ENCODE results near the gene EDC4.

Gene EDC4

DNA sequence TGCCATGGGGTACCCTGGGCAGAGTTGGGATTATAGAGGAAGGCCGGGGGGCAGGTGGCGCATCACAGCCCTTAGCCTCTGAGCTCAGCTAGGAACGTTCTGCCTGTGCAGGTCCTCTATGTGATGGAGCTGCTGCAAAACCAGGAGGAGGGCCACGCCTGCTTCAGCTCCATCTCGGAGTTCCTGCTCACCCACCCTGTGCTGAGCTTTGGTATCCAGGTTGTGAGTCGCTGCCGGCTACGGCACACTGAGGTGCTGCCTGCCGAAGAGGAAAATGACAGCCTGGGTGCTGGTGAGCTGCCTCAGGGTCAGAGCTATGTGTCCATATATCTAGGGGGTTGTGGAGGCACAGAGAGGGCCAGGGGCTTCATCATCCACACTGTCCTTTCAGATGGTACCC is 6.0 kb downstream of the EDC4 start:
- H3K4me1 ChIP-seq (ENCODE audit: control insufficient read depth, insufficient read depth, low read length): no peaks in the 10 kb centered on the region
- TF ChIP-seq ZBTB20 (tag by site-specific recombination; IDR thresholded peaks at IDR 0.05) (no peak), SCRT1 (tag by site-specific recombination; IDR thresholded peaks at IDR 0.05; ENCODE audit: borderline replicate concordance) (no peak), ZNF707 (tag by site-specific recombination; IDR thresholded peaks at IDR 0.05) (no peak), ZNF600 (tag by site-specific recombination; IDR thresholded peaks at IDR 0.05) (0 out of 2 replicates have a peak, but pooled peaks have one; percentile 33), ZNF544 (tag by site-specific recombination; IDR thresholded peaks at IDR 0.05) (no peak)
- TF ChIP-seq, protein P1, sequence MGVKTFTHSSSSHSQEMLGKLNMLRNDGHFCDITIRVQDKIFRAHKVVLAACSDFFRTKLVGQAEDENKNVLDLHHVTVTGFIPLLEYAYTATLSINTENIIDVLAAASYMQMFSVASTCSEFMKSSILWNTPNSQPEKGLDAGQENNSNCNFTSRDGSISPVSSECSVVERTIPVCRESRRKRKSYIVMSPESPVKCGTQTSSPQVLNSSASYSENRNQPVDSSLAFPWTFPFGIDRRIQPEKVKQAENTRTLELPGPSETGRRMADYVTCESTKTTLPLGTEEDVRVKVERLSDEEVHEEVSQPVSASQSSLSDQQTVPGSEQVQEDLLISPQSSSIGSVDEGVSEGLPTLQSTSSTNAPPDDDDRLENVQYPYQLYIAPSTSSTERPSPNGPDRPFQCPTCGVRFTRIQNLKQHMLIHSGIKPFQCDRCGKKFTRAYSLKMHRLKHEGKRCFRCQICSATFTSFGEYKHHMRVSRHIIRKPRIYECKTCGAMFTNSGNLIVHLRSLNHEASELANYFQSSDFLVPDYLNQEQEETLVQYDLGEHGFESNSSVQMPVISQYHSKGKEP (tag by site-specific recombination; IDR thresholded peaks at IDR 0.05): no peak
- TF ChIP-seq, protein P2, sequence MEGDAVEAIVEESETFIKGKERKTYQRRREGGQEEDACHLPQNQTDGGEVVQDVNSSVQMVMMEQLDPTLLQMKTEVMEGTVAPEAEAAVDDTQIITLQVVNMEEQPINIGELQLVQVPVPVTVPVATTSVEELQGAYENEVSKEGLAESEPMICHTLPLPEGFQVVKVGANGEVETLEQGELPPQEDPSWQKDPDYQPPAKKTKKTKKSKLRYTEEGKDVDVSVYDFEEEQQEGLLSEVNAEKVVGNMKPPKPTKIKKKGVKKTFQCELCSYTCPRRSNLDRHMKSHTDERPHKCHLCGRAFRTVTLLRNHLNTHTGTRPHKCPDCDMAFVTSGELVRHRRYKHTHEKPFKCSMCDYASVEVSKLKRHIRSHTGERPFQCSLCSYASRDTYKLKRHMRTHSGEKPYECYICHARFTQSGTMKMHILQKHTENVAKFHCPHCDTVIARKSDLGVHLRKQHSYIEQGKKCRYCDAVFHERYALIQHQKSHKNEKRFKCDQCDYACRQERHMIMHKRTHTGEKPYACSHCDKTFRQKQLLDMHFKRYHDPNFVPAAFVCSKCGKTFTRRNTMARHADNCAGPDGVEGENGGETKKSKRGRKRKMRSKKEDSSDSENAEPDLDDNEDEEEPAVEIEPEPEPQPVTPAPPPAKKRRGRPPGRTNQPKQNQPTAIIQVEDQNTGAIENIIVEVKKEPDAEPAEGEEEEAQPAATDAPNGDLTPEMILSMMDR (tag by site-specific recombination; IDR thresholded peaks at IDR 0.05): no peak
- POLR2A ChIA-PET: interaction anchor here (1.2 kb wide), 1 partner anchor 14 kb away, joined by 3 read pairs; no protein-coding TSS in a partner anchor
- H3K36me3 ChIP-seq (ENCODE audit: control insufficient read depth in 2 of 2, insufficient read depth in 1 of 2, low read length in 2 of 2): peaks cover 0 to 95% of the 10 kb centered on the region in 2 experiments; a peak in 2 of 3 replicates
- H3K9me3 ChIP-seq (ENCODE audit: control insufficient read depth, insufficient read depth, low read depth, low read length): no peaks in the 10 kb centered on the region
- no peak overlapping the region for H3K4me3 ChIP-seq (ENCODE audit: low read depth, low read length)
- CTCF ChIA-PET: interaction anchor here (0.6 to 0.9 kb wide), 4 partner anchors 9 to 1176 kb away, joined by 3 to 4 read pairs (median 3); no protein-coding TSS in a partner anchor
- no peak overlapping the region for H3K27ac ChIP-seq (ENCODE audit: extremely low read depth, low read depth, low read length)

DNA sequence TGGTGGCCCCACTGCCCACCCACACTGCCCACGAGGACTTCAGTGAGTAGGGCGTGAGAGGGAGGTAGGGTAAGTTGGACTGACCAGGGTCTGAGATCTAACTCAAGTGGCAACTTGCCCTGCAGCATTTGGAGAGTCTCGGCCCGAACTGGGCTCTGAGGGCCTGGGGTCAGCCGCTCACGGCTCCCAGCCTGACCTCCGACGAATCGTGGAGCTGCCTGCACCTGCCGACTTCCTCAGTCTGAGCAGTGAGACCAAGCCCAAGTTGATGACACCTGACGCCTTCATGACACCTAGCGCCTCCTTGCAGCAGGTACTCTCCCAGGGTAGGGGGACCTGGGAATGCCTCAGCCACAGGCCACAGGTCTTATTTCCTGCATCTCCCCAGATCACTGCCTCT is 6.6 kb downstream of the EDC4 start:
- TF ChIP-seq, protein P3, sequence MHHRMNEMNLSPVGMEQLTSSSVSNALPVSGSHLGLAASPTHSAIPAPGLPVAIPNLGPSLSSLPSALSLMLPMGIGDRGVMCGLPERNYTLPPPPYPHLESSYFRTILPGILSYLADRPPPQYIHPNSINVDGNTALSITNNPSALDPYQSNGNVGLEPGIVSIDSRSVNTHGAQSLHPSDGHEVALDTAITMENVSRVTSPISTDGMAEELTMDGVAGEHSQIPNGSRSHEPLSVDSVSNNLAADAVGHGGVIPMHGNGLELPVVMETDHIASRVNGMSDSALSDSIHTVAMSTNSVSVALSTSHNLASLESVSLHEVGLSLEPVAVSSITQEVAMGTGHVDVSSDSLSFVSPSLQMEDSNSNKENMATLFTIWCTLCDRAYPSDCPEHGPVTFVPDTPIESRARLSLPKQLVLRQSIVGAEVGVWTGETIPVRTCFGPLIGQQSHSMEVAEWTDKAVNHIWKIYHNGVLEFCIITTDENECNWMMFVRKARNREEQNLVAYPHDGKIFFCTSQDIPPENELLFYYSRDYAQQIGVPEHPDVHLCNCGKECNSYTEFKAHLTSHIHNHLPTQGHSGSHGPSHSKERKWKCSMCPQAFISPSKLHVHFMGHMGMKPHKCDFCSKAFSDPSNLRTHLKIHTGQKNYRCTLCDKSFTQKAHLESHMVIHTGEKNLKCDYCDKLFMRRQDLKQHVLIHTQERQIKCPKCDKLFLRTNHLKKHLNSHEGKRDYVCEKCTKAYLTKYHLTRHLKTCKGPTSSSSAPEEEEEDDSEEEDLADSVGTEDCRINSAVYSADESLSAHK (tag by site-specific recombination; IDR thresholded peaks at IDR 0.05): no peak
- H3K27ac ChIP-seq (ENCODE audit: extremely low read depth, low read depth, low read length): no peak overlapping the region
- POLR2A ChIA-PET: interaction anchor here (1.2 kb wide), 1 partner anchor 14 kb away, joined by 3 read pairs; no protein-coding TSS in a partner anchor
- H3K9me3 ChIP-seq (ENCODE audit: control insufficient read depth, insufficient read depth, low read depth, low read length): no peaks in the 10 kb centered on the region
- H3K4me3 ChIP-seq (ENCODE audit: low read depth, low read length): no peak overlapping the region
- CTCF ChIA-PET: interaction anchor here (0.6 to 0.9 kb wide), 2 partner anchors 62 to 1176 kb away, joined by 3 to 4 read pairs; no protein-coding TSS in a partner anchor
- H3K4me1 ChIP-seq (ENCODE audit: control insufficient read depth, insufficient read depth, low read length): no peaks in the 10 kb centered on the region
- peaks cover 0 to 99% of the 10 kb centered on the region in 2 experiments; a peak in 2 of 3 replicates for H3K36me3 ChIP-seq (ENCODE audit: control insufficient read depth in 2 of 2, insufficient read depth in 1 of 2, low read length in 2 of 2)

DNA sequence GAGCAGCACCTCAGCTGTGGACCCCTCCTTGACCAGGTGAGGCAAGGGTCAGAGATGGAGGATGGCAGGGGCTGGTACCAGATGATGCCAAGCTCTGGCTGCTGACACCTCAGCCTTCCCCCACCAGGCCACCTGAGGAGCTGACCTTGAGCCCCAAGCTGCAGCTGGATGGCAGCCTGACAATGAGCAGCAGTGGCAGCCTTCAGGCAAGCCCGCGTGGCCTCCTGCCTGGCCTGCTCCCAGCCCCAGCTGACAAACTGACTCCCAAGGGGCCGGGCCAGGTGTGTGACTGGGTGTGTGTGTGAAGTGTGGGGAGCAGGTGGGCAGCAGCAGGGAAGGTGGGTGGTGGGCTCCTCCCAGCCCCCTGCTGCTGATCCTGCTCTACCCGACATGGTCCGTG is 7.1 kb downstream of the EDC4 start:
- CTCF ChIA-PET: interaction anchor here (0.6 kb wide), 1 partner anchor 64 kb away, joined by 6 read pairs; no protein-coding TSS in a partner anchor
- TF ChIP-seq KLF7 (tag by site-specific recombination; IDR thresholded peaks at IDR 0.05; ENCODE audit: borderline replicate concordance): no peak
- TF ChIP-seq ZFHX2 (tag by site-specific recombination; conservative IDR thresholded peaks at IDR 0.05): peak; percentile 33
- TF ChIP-seq OSR2 (tag by site-specific recombination; IDR thresholded peaks at IDR 0.05): peak; percentile 4
- Histone ChIP-seq H3K27ac (ENCODE audit: extremely low read depth, low read depth, low read length) (no peak overlapping the region), H3K4me3 (ENCODE audit: low read depth, low read length) (no peak overlapping the region), H3K36me3 (ENCODE audit: control insufficient read depth in 2 of 2, insufficient read depth in 1 of 2, low read length in 2 of 2) (peaks cover 0 to 98% of the 10 kb centered on the region in 2 experiments; a peak in 2 of 3 replicates), H3K9me3 (ENCODE audit: control insufficient read depth, insufficient read depth, low read depth, low read length) (no peaks in the 10 kb centered on the region), H3K4me1 (ENCODE audit: control insufficient read depth, insufficient read depth, low read length) (peaks cover 2% of the 10 kb centered on the region; the same call in 1 of the 2 replicates)
- POLR2A ChIA-PET: interaction anchor here (1.2 kb wide), 1 partner anchor 15 kb away, joined by 3 read pairs; no protein-coding TSS in a partner anchor

DNA sequence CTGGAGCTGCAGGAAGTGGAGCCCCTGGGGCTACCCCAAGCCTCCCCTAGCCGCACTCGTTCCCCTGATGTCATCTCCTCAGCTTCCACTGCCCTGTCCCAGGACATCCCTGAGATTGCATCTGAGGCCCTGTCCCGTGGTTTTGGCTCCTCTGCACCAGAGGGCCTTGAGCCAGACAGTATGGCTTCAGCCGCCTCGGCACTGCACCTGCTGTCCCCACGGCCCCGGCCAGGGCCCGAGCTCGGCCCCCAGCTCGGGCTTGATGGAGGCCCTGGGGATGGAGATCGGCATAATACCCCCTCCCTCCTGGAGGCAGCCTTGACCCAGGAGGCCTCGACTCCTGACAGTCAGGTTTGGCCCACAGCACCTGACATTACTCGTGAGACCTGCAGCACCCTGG is 7.7 kb downstream of the EDC4 start:
- POLR2A ChIA-PET: no interaction called here
- H3K36me3 ChIP-seq (ENCODE audit: control insufficient read depth in 2 of 2, insufficient read depth in 1 of 2, low read length in 2 of 2): peaks cover 0 to 95% of the 10 kb centered on the region in 2 experiments; a peak in 1 of 3 replicates
- no peak for TF ChIP-seq ZNF23 (tag by site-specific recombination; IDR thresholded peaks at IDR 0.05; ENCODE audit: borderline replicate concordance)
- TF ChIP-seq, protein P4, sequence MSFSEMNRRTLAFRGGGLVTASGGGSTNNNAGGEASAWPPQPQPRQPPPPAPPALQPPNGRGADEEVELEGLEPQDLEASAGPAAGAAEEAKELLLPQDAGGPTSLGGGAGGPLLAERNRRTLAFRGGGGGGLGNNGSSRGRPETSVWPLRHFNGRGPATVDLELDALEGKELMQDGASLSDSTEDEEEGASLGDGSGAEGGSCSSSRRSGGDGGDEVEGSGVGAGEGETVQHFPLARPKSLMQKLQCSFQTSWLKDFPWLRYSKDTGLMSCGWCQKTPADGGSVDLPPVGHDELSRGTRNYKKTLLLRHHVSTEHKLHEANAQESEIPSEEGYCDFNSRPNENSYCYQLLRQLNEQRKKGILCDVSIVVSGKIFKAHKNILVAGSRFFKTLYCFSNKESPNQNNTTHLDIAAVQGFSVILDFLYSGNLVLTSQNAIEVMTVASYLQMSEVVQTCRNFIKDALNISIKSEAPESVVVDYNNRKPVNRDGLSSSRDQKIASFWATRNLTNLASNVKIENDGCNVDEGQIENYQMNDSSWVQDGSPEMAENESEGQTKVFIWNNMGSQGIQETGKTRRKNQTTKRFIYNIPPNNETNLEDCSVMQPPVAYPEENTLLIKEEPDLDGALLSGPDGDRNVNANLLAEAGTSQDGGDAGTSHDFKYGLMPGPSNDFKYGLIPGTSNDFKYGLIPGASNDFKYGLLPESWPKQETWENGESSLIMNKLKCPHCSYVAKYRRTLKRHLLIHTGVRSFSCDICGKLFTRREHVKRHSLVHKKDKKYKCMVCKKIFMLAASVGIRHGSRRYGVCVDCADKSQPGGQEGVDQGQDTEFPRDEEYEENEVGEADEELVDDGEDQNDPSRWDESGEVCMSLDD (tag by site-specific recombination; IDR thresholded peaks at IDR 0.05): no peak
- TF ChIP-seq ZNF311 (tag by site-specific recombination; IDR thresholded peaks at IDR 0.05; ENCODE audit: borderline replicate concordance): no peak
- TF ChIP-seq ZNF350 (tag by site-specific recombination; IDR thresholded peaks at IDR 0.05): no peak
- no peak for TF ChIP-seq ZNF112 (tag by site-specific recombination; IDR thresholded peaks at IDR 0.05)
- TF ChIP-seq, protein P5, sequence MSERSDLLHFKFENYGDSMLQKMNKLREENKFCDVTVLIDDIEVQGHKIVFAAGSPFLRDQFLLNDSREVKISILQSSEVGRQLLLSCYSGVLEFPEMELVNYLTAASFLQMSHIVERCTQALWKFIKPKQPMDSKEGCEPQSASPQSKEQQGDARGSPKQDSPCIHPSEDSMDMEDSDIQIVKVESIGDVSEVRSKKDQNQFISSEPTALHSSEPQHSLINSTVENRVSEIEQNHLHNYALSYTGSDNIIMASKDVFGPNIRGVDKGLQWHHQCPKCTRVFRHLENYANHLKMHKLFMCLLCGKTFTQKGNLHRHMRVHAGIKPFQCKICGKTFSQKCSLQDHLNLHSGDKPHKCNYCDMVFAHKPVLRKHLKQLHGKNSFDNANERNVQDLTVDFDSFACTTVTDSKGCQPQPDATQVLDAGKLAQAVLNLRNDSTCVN (tag by site-specific recombination; optimal IDR thresholded peaks at IDR 0.05): no peak

More for the DNA sequence above, 7.7 kb downstream of the EDC4 start:
- CTCF ChIA-PET: interaction anchor here (0.6 kb wide), 1 partner anchor 210 kb away, joined by 5 read pairs; no protein-coding TSS in a partner anchor
- Histone ChIP-seq H3K9me3 (ENCODE audit: control insufficient read depth, insufficient read depth, low read depth, low read length) (no peaks in the 10 kb centered on the region), H3K4me1 (ENCODE audit: control insufficient read depth, insufficient read depth, low read length) (peaks cover 3% of the 10 kb centered on the region; the same call in 1 of the 2 replicates), H3K4me3 (ENCODE audit: low read depth, low read length) (no peak overlapping the region), H3K27ac (ENCODE audit: extremely low read depth, low read depth, low read length) (no peak overlapping the region)
